K562 (cell line): ENCODE data around the gene DUS1L. TPM values are rescaled to one million over a fixed set of nuclear protein-coding genes. Genes with fewer than 3 reads are reported as not detected.

Experiments used
- MGA ChIP-seq: fragments of 450-650 bp; IDR thresholded peaks from 2 replicates; pipeline ENCODE4 v1.6.1; 2016; ENCODE audit warnings: mild to moderate bottlenecking, moderate library complexity
- MTA1 ChIP-seq: fragments of 450-650 bp; IDR thresholded peaks from 2 replicates; pipeline ENCODE4 v1.6.1; 2017; ENCODE audit warnings: borderline replicate concordance
- REST ChIP-seq, 2 experiments: fragments of 450-650 bp; formaldehyde crosslinking in 1 of 2; IDR thresholded peaks; 2 replicates each; pipeline versions ENCODE4 v1.4.0 to v1.6.1; 2014 to 2020; ENCODE audit warnings: mild to moderate bottlenecking in 2 of 2, borderline replicate concordance in 1 of 2, low read depth in 1 of 2
- USF1 ChIP-seq: sonication (generic); formaldehyde crosslinking; IDR thresholded peaks from 2 replicates; pipeline ENCODE4 v1.9.0; 2022; ENCODE audit warnings: mild to moderate bottlenecking, missing genetic modification reagents
- polyA plus RNA-seq, 8 experiments: library from polyadenylated mRNA; depleted of rRNA in 4 of 8; stranded (reverse) in 5 of 8; unstranded in 3 of 8; fragments of >200 nt; fragmentation: Nextera tagmentation in 2 of 8; fragmentation: Illumina TruSeq in 1 of 8; extraction: Ambion mirVana in 2 of 8; extraction: Trizol in 1 of 8; gene quantifications; 2 replicates each; pipeline versions ENCODE4 v1.2.1 to v1.2.3, GENCODE V29; 2011 to 2014; ENCODE audit warnings: inconsistent platforms in 1 of 8, missing spikeins in 1 of 8
- total RNA-seq, 7 experiments: library from RNA; depleted of rRNA in 6 of 7; stranded (reverse); fragments of >200 nt in 6 of 7; fragmentation: Illumina TruSeq in 2 of 7; extraction: Trizol in 2 of 7; gene quantifications; 2 replicates each; pipeline versions ENCODE4 v1.2.1 to v1.2.3, GENCODE V29; 2011 to 2021; ENCODE audit warnings: low replicate concordance in 1 of 7

Gene DUS1L
- total and polyA plus RNA-seq, 9 of the 15 experiments (the other 6 are each of a cell fraction or from before 2014, with no cell fraction given) = 7.8 to 210 (median 83.9) TPM

- TF ChIP-seq MGA (no peak), USF1 (CRISPR knock-in tag) (peak; percentile 30; the same call in 1 of the 2 replicates), REST (IDR thresholded peaks at IDR 0.05; ENCODE audit: borderline replicate concordance) (no peak), REST (CRISPR knock-in tag; IDR thresholded peaks at IDR 0.05; ENCODE audit: low read depth) (no peak), MTA1 (no peak)
Measured at GRCh38 chr17:82029391-82029790, 36.2 kb downstream of the DUS1L start (continued).
